Measurements from ENCODE around the gene SMIM14.

- no peak for TF ChIP-seq CTCF (IDR thresholded peaks at IDR 0.05; ENCODE audit: low read depth, low read length, poor library complexity, severe bottlenecking)
- TF ChIP-seq EZH2phosphoT487 (IDR thresholded peaks at IDR 0.05; ENCODE audit: borderline replicate concordance, low read length): no peak
These were observed 111.8 kb downstream of the SMIM14 start for GRCh38 chr4:39526765-39527295.
